ENCODE results near the gene PFKFB3.

DNA sequence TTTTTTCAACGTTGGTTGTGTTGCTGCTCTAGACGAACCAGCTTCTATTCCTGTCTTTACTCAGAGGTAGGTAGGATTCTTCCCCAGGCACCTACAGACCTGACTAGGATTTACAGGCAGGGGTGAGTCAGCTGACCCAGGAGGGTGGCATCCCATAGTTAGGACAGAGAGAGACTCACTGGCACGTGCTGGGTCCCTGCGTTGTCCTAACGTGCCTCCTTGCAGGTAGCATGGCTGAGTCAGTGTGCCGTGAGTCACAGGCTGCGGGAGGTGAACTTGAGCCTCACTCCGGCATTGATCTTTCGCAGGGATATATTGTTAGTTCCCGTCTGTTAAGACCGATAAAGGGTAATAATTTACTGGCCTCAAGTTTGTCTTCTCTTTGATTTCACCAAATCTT lies 96.5 kb downstream of the PFKFB3 start:
- TF ChIP-seq NFRKB (IDR thresholded peaks at IDR 0.05) (no peak), FOXM1 (IDR thresholded peaks at IDR 0.05; ENCODE audit: borderline replicate concordance) (no peak), FOXA1 (IDR thresholded peaks at IDR 0.05) (no peak), ARNT (IDR thresholded peaks at IDR 0.05) (no peak), BHLHE40 (IDR thresholded peaks at IDR 0.05; ENCODE audit: borderline replicate concordance) (no peak), CTBP1 (IDR thresholded peaks at IDR 0.05; ENCODE audit: borderline replicate concordance) (no peak), FOXK2 (IDR thresholded peaks at IDR 0.05) (no peak), HDGF (IDR thresholded peaks at IDR 0.05; ENCODE audit: borderline replicate concordance) (no peak), TARDBP (IDR thresholded peaks at IDR 0.05) (no peak), SP1 (IDR thresholded peaks at IDR 0.05) (no peak), SUZ12 (IDR thresholded peaks at IDR 0.05) (no peak)
